SK-N-SH treated with all-trans-retinoic acid at 6 μM for 48 hours (cell line): ENCODE measurements around the gene AMMECR1.

Experiments
- CSDC2 ChIP-seq: fragments of 250-450 bp; sonication (Bioruptor Pico); IDR thresholded peaks from 2 replicates; pipeline ENCODE4 v1.5.0; 2020; ENCODE audit warnings: mild to moderate bottlenecking, moderate library complexity
- GLIS3 ChIP-seq: fragments of 250-450 bp; sonication (Bioruptor Pico); IDR thresholded peaks from 2 replicates; pipeline ENCODE4 v1.5.0; 2020; ENCODE audit warnings: mild to moderate bottlenecking, moderate library complexity
- PPARA ChIP-seq: fragments of 250-450 bp; sonication (Bioruptor Pico); IDR thresholded peaks from 2 replicates; pipeline ENCODE4 v1.5.0; 2020; ENCODE audit warnings: mild to moderate bottlenecking, borderline replicate concordance
- RARB ChIP-seq: fragments of 250-450 bp; sonication (Bioruptor Pico); IDR thresholded peaks from 2 replicates; pipeline ENCODE4 v1.8.0; 2021; ENCODE audit warnings: mild to moderate bottlenecking, moderate library complexity
- SNAI2 ChIP-seq: fragments of 250-450 bp; sonication (Bioruptor Pico); IDR thresholded peaks from 2 replicates; pipeline ENCODE4 v1.5.0; 2020; ENCODE audit warnings: mild to moderate bottlenecking, moderate library complexity
- ZFP30 ChIP-seq: fragments of 450-650 bp; formaldehyde crosslinking; IDR thresholded peaks from 2 replicates; pipeline ENCODE4 v1.5.0; 2022; ENCODE audit warnings: mild to moderate bottlenecking, moderate library complexity
- ZNF565 ChIP-seq: fragments of 450-650 bp; formaldehyde crosslinking; conservative IDR thresholded peaks from 2 replicates; pipeline ENCODE4 v1.5.0; 2020; ENCODE audit warnings: low read depth, mild to moderate bottlenecking, moderate library complexity
- ZNF70 ChIP-seq: fragments of 450-650 bp; formaldehyde crosslinking; IDR thresholded peaks from 2 replicates; pipeline ENCODE4 v1.5.0; 2020; ENCODE audit warnings: mild to moderate bottlenecking, moderate library complexity
- ZNF8 ChIP-seq: fragments of 450-650 bp; formaldehyde crosslinking; IDR thresholded peaks from 2 replicates; pipeline ENCODE4 v1.5.0; 2020; ENCODE audit warnings: mild to moderate bottlenecking, moderate library complexity
- TF ChIP-seq, protein P1 (sequence below): fragments of 250-450 bp; sonication (Bioruptor Pico); IDR thresholded peaks from 2 replicates; pipeline ENCODE4 v1.8.0; 2020; ENCODE audit warnings: mild to moderate bottlenecking, moderate library complexity, borderline replicate concordance
- TF ChIP-seq, protein P2 (sequence below): fragments of 250-450 bp; sonication (Bioruptor Pico); IDR thresholded peaks from 2 replicates; pipeline ENCODE4 v1.5.0; 2020; ENCODE audit warnings: mild to moderate bottlenecking, moderate library complexity

DNA sequence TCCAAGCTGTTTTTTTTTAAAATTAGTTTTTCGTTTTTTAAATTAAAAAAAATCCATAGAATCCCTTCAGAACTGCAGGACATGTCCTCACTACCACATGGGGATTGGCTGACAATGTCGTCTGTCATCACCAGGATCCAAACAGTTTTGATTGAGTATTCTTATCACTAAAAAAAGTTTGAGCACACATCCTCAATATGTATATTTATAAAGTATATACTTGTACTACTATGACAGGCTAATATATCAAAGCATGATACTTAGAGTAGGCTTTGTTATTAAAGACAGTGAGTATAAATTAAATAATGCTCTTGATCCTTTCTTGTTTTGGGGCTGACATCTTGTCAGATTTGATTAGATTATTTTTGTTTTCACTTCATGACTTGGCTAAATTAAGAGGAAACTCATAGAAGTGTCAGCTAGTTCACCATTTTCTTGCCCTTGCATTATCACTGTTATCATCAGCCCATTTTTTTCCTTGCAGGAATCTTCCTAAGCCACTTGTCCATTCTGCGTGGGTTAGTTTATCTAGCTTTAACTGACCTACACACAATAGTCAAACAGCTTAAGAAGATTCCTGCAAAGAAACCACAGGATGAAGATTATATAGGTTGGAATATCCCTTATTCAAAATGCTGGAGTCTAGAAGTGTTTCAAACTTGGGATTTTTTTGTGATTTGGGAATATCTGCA, 92.8 kb downstream of the AMMECR1 start:
- TF ChIP-seq CSDC2 (CRISPR knock-in tag), result no peak
- TF ChIP-seq ZNF565 (CRISPR knock-in tag), result no peak
- no peak for TF ChIP-seq RARB (CRISPR knock-in tag)
- TF ChIP-seq PPARA (CRISPR knock-in tag), result no peak
- TF ChIP-seq, protein P1, sequence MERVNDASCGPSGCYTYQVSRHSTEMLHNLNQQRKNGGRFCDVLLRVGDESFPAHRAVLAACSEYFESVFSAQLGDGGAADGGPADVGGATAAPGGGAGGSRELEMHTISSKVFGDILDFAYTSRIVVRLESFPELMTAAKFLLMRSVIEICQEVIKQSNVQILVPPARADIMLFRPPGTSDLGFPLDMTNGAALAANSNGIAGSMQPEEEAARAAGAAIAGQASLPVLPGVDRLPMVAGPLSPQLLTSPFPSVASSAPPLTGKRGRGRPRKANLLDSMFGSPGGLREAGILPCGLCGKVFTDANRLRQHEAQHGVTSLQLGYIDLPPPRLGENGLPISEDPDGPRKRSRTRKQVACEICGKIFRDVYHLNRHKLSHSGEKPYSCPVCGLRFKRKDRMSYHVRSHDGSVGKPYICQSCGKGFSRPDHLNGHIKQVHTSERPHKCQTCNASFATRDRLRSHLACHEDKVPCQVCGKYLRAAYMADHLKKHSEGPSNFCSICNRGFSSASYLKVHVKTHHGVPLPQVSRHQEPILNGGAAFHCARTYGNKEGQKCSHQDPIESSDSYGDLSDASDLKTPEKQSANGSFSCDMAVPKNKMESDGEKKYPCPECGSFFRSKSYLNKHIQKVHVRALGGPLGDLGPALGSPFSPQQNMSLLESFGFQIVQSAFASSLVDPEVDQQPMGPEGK (CRISPR knock-in tag), result no peak
- TF ChIP-seq, protein P2, sequence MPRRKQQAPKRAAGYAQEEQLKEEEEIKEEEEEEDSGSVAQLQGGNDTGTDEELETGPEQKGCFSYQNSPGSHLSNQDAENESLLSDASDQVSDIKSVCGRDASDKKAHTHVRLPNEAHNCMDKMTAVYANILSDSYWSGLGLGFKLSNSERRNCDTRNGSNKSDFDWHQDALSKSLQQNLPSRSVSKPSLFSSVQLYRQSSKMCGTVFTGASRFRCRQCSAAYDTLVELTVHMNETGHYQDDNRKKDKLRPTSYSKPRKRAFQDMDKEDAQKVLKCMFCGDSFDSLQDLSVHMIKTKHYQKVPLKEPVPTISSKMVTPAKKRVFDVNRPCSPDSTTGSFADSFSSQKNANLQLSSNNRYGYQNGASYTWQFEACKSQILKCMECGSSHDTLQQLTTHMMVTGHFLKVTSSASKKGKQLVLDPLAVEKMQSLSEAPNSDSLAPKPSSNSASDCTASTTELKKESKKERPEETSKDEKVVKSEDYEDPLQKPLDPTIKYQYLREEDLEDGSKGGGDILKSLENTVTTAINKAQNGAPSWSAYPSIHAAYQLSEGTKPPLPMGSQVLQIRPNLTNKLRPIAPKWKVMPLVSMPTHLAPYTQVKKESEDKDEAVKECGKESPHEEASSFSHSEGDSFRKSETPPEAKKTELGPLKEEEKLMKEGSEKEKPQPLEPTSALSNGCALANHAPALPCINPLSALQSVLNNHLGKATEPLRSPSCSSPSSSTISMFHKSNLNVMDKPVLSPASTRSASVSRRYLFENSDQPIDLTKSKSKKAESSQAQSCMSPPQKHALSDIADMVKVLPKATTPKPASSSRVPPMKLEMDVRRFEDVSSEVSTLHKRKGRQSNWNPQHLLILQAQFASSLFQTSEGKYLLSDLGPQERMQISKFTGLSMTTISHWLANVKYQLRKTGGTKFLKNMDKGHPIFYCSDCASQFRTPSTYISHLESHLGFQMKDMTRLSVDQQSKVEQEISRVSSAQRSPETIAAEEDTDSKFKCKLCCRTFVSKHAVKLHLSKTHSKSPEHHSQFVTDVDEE (CRISPR knock-in tag), result no peak
- TF ChIP-seq SNAI2 (CRISPR knock-in tag), result no peak
- no peak for TF ChIP-seq ZNF70 (CRISPR knock-in tag)
- no peak for TF ChIP-seq GLIS3 (CRISPR knock-in tag)
- no peak for TF ChIP-seq ZFP30
- no peak for TF ChIP-seq ZNF8
